ENCODE results near the gene ITGA5.

The ITGA5 gene

DNA sequence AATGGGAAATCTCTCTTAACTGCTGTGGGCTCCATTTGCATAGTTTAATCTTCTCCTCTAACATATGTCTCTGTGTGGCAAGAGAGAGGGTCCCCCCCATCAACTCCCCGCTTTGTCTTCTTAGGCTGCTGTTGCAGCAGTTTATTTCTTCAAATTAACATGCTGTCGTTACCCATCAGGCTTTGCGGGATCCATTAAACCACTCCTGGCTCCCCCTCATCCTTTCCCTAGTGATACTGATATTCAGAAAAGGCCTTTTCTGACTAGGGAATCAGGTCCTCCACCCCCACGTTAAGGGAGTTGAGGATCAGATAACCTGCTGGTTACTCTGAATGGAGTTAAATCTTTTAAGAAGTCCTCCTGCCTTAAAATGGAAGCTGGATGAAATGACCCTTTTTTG is 70.0 kb downstream of the ITGA5 start:
- Histone ChIP-seq H3K4me1 (ENCODE audit: control insufficient read depth, insufficient read depth, low read length, poor library complexity, severe bottlenecking) (peaks cover 42% of the 10 kb centered on the region), H3K9me3 (ENCODE audit: control insufficient read depth, low read length) (no peaks in the 10 kb centered on the region), H3K27ac (ENCODE audit: low read depth, low read length, severe bottlenecking) (no peak overlapping the region), H3K36me3 (ENCODE audit: control insufficient read depth, insufficient read depth, low read length) (peaks cover 70% of the 10 kb centered on the region), H3K4me3 (ENCODE audit: extremely low read depth, insufficient read depth, low read length, poor library complexity, severe bottlenecking) (no peak overlapping the region)
- 100% methylated on average over 1 to 3 of the region's 4 CpGs for WGBS, 2 experiments (ENCODE audit: insufficient coverage in 2 of 2)
